Fibroblast of lung (primary cell): ENCODE results near the gene PML. TPM values are rescaled to one million over a fixed set of nuclear protein-coding genes. Genes with fewer than 3 reads are reported as not detected.

Experiments
- DNase-seq, 2 donors: peaks; one replicate each; pipeline versions ENCODE4 v3.0.0 to v3.0.0-alpha.2; 2010; ENCODE audit warnings: low read depth in 2 of 2
- H2AFZ ChIP-seq: 2 replicates; pipeline ENCODE4 v1.5.1; 2012; ENCODE audit warnings: low read length, control low read depth, inconsistent platforms
- H3K27ac ChIP-seq: 2 replicates; pipeline ENCODE4 v1.5.1; 2011; ENCODE audit warnings: low read length, control low read depth; ENCODE audit not compliant: insufficient read depth
- H3K27me3 ChIP-seq: 2 replicates; pipeline ENCODE4 v1.5.1; 2011; ENCODE audit warnings: mild to moderate bottlenecking, low read length; ENCODE audit not compliant: control insufficient read depth, insufficient read depth
- H3K36me3 ChIP-seq: 2 replicates; pipeline ENCODE4 v1.5.1; 2011; ENCODE audit warnings: low read length; ENCODE audit not compliant: control insufficient read depth, insufficient read depth
- H3K4me1 ChIP-seq: 2 replicates; pipeline ENCODE4 v1.5.1; 2011; ENCODE audit warnings: low read length; ENCODE audit not compliant: control insufficient read depth, insufficient read depth; ENCODE audit errors: extremely low read depth
- H3K4me2 ChIP-seq: 2 replicates; pipeline ENCODE4 v1.5.1; 2011; ENCODE audit warnings: low read length, control low read depth; ENCODE audit not compliant: insufficient read depth; ENCODE audit errors: extremely low read depth
- H3K4me3 ChIP-seq, 4 experiments: fragments of 200-600 bp in 1 of 4; sonication (generic) in 1 of 4; replicated peaks in 1 of 4; 2 replicates each; pipeline ENCODE4 v1.5.1; 2011 to 2016; ENCODE audit warnings: low read length in 4 of 4, low read depth in 3 of 4, mild to moderate bottlenecking in 3 of 4, control low read depth in 2 of 4, inconsistent platforms in 1 of 4, mixed read lengths in 1 of 4; ENCODE audit not compliant: insufficient read depth in 1 of 4; ENCODE audit errors: control extremely low read depth in 1 of 4
- H3K79me2 ChIP-seq: 2 replicates; pipeline ENCODE4 v1.5.1; 2012; ENCODE audit warnings: mild to moderate bottlenecking, low read length, inconsistent platforms; ENCODE audit not compliant: control insufficient read depth, insufficient read depth
- H3K9ac ChIP-seq: 2 replicates; pipeline ENCODE4 v1.5.1; 2011; ENCODE audit warnings: mild to moderate bottlenecking, low read length, control low read depth; ENCODE audit not compliant: insufficient read depth
- H3K9me3 ChIP-seq: 2 replicates; pipeline ENCODE4 v1.5.1; 2012; ENCODE audit warnings: low read depth, low read length; ENCODE audit not compliant: control insufficient read depth, insufficient read depth
- H4K20me1 ChIP-seq: 2 replicates; pipeline ENCODE4 v1.5.1; 2011; ENCODE audit warnings: low read length; ENCODE audit not compliant: control insufficient read depth, insufficient read depth; ENCODE audit errors: extremely low read depth
- EZH2 ChIP-seq: IDR thresholded peaks from 2 replicates; pipeline ENCODE4 v1.5.1; 2012; ENCODE audit warnings: low read length, control low read depth, mild to moderate bottlenecking; ENCODE audit errors: missing control alignments
- polyA plus RNA-seq, 2 donors: library from polyadenylated mRNA; depleted of rRNA in 1 of 2; stranded (reverse) in 1 of 2; unstranded in 1 of 2; fragments of >200 nt; gene quantifications; 2 replicates each; pipeline ENCODE4 v1.2.1, GENCODE V29; 2011 to 2012; ENCODE audit warnings: missing spikeins in 1 of 2
- total RNA-seq: library from RNA; depleted of rRNA; stranded (reverse); fragments of >200 nt; gene quantifications from 2 replicates; pipeline ENCODE4 v1.2.1, GENCODE V29; 2014
- TF ChIP-seq, protein P1 (sequence below), 2 donors: IDR thresholded peaks in 1 of 2; conservative IDR thresholded peaks in 1 of 2; 1 replicate in 1 of 2; 2 replicates in 1 of 2; pipeline ENCODE4 v1.5.1; 2011 to 2012; ENCODE audit warnings: low read length in 2 of 2, control low read depth in 1 of 2, inconsistent platforms in 1 of 2, low read depth in 1 of 2, mild to moderate bottlenecking in 1 of 2

The PML gene
- total and polyA plus RNA-seq, 2 donors (not counting 1 experiment from before 2014, with no cell fraction given) = 11.1 to 34.0 TPM

DNA sequence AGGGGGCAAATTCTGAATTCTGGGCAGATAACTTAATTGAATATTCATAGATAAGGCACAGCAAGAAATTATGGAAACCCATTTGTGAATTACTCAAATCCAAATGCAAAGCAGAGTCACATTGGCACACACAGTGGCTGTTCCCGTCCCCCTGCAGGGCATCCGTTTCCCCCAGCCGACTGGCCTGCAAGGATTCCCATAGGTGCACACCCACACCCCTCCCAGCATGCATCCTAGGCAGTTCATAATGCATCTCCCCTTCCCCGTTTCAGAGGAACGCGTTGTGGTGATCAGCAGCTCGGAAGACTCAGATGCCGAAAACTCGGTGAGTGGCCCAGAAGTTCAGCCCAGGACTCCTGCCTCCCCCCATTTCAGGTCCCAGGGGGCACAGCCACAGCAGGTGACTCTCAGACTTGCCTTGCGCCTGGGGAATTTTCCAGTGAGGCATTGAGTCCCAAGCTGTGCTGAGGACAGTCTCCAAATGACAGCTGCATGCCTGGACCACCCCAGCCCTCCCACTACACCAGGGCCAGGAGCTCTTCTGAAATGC is 39.8 kb downstream of the PML start:
- Histone ChIP-seq H3K79me2 (no peaks in the 10 kb centered on the region), H3K27me3 (no peaks in the 10 kb centered on the region), H3K9me3 (no peaks in the 10 kb centered on the region), H3K4me3 (no peak overlapping the region), H2AFZ (no peak overlapping the region), H4K20me1 (no peaks in the 10 kb centered on the region), H3K9ac (no peak overlapping the region), H3K27ac (no peak overlapping the region), H3K36me3 (peaks cover 27% of the 10 kb centered on the region), H3K4me2 (no peak overlapping the region), H3K4me1 (peaks cover 9% of the 10 kb centered on the region)
- DNase-seq = no peak
- TF ChIP-seq, protein P1, sequence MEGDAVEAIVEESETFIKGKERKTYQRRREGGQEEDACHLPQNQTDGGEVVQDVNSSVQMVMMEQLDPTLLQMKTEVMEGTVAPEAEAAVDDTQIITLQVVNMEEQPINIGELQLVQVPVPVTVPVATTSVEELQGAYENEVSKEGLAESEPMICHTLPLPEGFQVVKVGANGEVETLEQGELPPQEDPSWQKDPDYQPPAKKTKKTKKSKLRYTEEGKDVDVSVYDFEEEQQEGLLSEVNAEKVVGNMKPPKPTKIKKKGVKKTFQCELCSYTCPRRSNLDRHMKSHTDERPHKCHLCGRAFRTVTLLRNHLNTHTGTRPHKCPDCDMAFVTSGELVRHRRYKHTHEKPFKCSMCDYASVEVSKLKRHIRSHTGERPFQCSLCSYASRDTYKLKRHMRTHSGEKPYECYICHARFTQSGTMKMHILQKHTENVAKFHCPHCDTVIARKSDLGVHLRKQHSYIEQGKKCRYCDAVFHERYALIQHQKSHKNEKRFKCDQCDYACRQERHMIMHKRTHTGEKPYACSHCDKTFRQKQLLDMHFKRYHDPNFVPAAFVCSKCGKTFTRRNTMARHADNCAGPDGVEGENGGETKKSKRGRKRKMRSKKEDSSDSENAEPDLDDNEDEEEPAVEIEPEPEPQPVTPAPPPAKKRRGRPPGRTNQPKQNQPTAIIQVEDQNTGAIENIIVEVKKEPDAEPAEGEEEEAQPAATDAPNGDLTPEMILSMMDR (conservative IDR thresholded peaks at IDR 0.05 in 1 of 2, IDR thresholded peaks at IDR 0.05 in 1 of 2; ENCODE audit: low read depth in 1 of 2, low read length in 2 of 2) = no peak
- no peak for TF ChIP-seq EZH2

DNA sequence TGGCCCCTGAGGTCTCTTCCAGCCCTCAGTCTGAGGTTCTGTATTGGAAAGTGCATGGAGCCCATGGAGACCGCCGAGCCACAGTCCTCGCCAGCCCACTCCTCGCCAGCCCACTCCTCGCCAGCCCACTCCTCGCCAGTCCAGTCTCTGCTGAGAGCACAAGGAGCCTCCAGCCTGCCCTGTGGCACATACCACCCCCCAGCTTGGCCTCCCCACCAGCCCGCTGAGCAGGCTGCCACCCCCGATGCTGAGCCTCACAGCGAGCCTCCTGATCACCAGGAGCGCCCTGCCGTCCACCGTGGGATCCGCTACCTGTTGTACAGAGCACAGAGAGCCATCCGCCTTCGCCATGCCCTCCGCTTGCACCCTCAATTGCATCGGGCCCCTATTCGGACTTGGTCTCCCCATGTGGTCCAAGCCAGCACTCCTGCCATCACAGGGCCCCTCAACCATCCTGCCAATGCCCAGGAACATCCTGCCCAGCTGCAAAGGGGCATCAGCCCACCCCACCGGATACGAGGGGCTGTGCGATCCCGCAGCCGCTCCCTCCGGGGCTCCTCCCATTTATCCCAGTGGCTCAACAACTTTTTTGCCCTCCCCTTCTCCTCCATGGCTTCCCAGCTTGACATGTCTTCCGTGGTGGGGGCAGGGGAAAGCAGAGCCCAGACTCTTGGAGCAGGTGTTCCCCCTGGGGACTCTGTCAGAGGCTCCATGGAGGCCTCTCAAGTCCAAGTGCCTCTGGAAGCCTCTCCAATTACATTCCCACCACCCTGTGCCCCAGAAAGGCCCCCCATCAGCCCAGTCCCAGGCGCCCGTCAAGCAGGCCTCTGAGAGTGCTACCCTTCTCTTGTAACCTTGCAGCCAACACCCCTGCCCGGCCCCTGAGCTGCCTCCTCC is 40.9 kb downstream of the PML start:
- Histone ChIP-seq H3K9ac (no peak overlapping the region), H3K4me2 (no peak overlapping the region), H3K4me3 (no peak overlapping the region), H2AFZ (no peak overlapping the region), H3K36me3 (peaks cover 24% of the 10 kb centered on the region), H3K79me2 (no peaks in the 10 kb centered on the region), H3K9me3 (no peaks in the 10 kb centered on the region), H3K27ac (no peak overlapping the region), H3K27me3 (no peaks in the 10 kb centered on the region), H4K20me1 (no peaks in the 10 kb centered on the region), H3K4me1 (peaks cover 19% of the 10 kb centered on the region)
- DNase-seq = no peak
- TF ChIP-seq, protein P1 (conservative IDR thresholded peaks at IDR 0.05 in 1 of 2, IDR thresholded peaks at IDR 0.05 in 1 of 2; ENCODE audit: low read depth in 1 of 2, low read length in 2 of 2) = no peak
- TF ChIP-seq EZH2 = no peak

DNA sequence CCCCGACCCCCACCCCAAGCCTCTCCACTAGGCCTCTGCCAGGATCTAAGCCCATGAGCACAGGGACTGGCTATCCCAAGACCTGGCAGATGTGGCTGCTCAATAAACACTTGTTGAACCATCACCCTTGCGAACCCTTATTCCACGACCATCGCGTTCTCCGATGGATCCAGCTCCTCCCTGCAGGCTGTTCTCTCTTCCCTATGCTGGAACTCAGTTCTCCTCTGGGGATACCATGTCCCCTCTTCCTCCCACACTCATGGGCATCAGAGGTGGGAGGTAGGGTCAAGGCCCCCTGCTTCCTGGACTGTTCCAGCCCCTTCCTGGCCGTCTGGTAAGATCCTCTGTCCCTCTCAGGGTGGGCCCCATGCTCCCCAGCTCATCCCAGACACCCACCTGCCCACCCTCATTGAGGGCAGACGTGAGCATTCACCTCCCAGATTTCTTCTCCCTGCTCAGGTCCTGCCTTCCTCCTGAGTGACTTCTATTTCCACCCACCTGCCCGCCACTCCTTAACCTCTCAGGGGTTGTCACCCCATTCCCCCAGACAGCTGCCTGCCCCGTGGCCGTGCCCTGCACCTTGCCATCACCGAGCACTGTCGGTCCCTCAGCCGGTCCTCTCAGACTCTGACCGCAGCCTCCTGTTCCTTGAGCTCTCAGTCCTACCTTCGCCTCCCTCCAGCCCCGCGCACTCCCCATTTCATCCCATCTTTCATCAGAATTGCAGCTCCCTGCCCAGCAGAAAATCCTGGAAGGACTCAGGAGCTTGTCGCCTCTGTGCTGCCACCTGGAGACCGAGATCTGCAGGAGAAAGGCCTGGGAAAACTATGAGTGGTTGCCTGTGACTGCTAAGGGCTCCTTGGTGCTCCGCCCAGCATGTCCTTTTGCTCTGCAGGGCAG is 42.0 kb downstream of the PML start:
- peaks cover 27% of the 10 kb centered on the region for H3K4me1 ChIP-seq
- H3K9me3 ChIP-seq = no peaks in the 10 kb centered on the region
- H3K9ac ChIP-seq = no peak overlapping the region
- H3K4me2 ChIP-seq = no peak overlapping the region
- H3K27ac ChIP-seq = no peak overlapping the region
- H3K4me3 ChIP-seq = no peak overlapping the region
- no peaks in the 10 kb centered on the region for H4K20me1 ChIP-seq
- TF ChIP-seq, protein P1 (conservative IDR thresholded peaks at IDR 0.05 in 1 of 2, IDR thresholded peaks at IDR 0.05 in 1 of 2; ENCODE audit: low read depth in 1 of 2, low read length in 2 of 2) = peak; percentile 48 to 80
- no peak for TF ChIP-seq EZH2
- peaks cover 24% of the 10 kb centered on the region for H3K36me3 ChIP-seq
- no peaks in the 10 kb centered on the region for H3K27me3 ChIP-seq
- DNase-seq = peak; percentile 50 to 79
- no peaks in the 10 kb centered on the region for H3K79me2 ChIP-seq
- H2AFZ ChIP-seq = no peak overlapping the region
